ENCODE measurements around the gene CD7.

GRCh38 chr17:82269882-82270500 is 47.4 kb downstream of the CD7 start:
- TF ChIP-seq CTCF (IDR thresholded peaks at IDR 0.05; ENCODE audit: low read depth, low read length) (no peak), EZH2phosphoT487 (IDR thresholded peaks at IDR 0.05; ENCODE audit: low read depth) (no peak)
